PC-9 (cell line): Measurements from ENCODE around the gene COL5A1.

ENCODE experiments used
- EZH2 ChIP-seq: fragments of 200-600 bp; sonication (generic); IDR thresholded peaks from 2 replicates; pipeline ENCODE4 v1.8.0; 2017; ENCODE audit warnings: antibody characterized with exemption, low read depth
- TF ChIP-seq, protein P1 (sequence below): fragments of 200-600 bp; sonication (generic); conservative IDR thresholded peaks from 2 replicates; pipeline ENCODE4 v1.6.1; 2017; ENCODE audit warnings: mixed run types, antibody characterized with exemption, mild to moderate bottlenecking, moderate library complexity

DNA sequence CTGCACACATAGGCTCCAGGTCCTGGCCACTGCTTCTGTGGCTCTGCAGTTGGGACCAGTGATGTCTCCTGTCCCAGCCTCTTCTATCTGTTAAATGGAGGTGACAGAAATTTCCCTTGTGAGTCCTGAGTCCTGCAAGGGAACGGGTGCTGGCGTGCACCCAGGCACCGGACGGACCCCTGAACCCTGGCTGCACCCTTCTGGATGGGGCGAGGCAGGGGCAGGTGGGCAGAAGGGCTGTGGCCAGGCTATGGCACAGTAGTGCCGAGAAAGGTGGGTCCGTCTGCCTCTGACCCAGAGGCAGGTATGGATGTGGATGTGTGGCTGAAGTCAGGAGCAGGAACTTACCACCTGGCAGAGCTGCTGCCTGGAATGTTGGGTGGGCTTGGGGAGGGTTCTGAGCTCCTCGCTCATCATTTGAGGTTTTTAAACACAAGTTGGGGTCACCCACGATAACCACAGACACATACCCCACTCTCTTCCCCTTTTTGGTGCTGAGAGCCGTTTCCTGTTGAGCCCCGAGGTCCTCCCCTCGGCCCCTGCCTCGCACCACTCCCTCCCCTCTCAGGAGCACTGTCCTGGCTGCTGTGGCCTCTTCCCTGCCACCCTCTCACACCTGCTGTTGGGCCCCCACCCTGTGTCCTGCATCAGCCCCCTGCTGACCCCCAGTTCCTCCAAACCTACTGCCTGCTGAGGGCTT lies 82.0 kb downstream of the COL5A1 start:
- TF ChIP-seq, protein P1, sequence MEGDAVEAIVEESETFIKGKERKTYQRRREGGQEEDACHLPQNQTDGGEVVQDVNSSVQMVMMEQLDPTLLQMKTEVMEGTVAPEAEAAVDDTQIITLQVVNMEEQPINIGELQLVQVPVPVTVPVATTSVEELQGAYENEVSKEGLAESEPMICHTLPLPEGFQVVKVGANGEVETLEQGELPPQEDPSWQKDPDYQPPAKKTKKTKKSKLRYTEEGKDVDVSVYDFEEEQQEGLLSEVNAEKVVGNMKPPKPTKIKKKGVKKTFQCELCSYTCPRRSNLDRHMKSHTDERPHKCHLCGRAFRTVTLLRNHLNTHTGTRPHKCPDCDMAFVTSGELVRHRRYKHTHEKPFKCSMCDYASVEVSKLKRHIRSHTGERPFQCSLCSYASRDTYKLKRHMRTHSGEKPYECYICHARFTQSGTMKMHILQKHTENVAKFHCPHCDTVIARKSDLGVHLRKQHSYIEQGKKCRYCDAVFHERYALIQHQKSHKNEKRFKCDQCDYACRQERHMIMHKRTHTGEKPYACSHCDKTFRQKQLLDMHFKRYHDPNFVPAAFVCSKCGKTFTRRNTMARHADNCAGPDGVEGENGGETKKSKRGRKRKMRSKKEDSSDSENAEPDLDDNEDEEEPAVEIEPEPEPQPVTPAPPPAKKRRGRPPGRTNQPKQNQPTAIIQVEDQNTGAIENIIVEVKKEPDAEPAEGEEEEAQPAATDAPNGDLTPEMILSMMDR: no peak
- TF ChIP-seq EZH2: no peak
